ENCODE data around the gene TXNDC11.

TXNDC11 gene

DNA sequence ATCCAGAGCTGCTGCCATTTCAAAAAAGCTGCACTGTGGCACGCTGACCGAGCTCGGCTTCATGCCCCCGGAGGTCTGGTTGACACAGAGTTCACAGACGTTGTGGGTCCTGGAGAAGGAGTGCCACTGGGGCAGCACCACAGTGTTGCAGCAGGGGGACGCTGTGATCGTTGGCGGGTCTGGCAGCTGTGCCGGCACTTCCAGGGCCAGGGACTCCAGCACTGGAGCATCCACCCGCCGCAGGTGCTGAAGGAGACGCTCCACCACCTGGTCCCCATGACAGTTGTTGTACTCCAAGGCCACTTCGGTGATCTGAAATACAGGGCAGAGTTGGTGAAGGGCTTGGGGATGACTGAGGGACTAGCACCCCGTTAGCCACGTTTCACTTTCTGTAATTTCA lies 50.9 kb downstream of the TXNDC11 start:
- DNase-seq (ENCODE audit: low read depth in 2 of 2), result no peak

DNA sequence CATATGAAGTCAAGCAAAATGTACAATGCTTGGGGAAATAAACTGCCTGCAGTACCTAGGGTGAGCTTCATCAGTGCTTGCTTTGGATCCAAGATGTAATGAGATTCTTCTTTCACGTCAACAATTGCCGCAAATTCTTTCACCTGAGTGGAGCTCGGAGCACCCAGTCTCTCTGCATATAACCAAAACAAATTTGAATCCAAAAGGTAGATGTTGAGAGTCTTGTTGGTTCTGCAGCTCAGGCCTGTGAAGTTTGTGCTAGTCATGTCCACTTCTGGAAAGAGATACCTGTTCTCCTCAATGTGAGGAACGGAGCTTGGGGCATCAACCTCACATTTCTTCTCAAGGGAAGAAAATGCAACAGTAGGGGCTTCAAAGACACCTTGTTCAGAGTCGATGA lies 51.4 kb downstream of the TXNDC11 start:
- DNase-seq (ENCODE audit: low read depth in 2 of 2), result no peak

DNA sequence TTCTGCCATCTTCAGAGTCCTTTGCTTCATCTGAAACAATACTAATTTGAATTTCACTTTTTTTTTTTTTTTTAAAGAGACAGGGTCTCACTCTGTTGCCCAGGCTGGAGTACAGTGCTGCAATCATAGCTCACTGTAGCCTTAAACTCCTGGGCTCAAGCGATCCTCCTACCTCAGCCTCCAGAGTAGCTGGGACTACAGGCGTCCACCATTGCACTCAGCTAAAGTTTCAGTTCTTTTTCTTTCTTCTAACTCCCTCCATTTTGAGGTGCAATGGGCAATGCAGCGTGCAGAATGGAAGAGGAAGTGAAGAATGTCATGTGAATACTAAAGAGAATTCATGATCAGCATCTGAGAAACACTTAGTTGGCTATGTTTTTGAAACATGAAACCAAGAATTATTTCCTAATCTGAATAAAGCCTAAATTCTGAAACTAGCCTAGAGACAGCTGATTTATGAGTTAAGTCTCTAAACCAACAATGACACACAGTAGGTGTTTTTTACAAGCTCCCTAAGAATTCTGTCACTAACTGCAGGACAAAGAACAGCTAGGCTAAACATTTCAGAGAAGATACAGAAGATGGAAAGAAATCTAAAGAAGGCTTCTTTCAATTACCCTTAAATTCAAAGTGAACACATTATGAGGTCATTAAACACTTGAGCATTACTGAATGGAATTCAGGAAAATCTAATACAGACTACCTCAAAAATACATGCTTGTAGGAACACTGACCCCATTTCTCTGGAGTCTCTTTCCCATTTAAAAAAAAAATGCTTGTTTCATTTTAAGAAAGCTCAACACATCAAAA lies 53.4 kb downstream of the TXNDC11 start:
- no peak for DNase-seq (ENCODE audit: low read depth in 2 of 2)

DNA sequence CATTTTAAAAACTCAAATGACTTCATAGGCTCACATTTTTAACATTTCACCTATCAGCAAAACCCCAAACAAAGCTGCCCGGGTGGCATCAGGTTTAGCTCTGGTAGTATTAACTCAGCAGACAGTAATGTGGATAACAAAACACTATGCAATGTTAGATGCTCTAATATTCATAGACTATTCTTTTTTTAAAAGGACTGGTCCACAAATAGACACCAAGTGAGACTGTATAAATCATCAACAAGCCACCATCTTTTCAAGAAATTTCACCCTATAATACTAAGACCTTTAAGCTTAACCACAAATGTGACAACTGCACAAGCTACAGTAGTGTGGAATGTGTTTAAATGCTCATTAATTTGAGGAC lies 54.2 kb downstream of the TXNDC11 start:
- DNase-seq (ENCODE audit: low read depth in 2 of 2), result no peak

DNA sequence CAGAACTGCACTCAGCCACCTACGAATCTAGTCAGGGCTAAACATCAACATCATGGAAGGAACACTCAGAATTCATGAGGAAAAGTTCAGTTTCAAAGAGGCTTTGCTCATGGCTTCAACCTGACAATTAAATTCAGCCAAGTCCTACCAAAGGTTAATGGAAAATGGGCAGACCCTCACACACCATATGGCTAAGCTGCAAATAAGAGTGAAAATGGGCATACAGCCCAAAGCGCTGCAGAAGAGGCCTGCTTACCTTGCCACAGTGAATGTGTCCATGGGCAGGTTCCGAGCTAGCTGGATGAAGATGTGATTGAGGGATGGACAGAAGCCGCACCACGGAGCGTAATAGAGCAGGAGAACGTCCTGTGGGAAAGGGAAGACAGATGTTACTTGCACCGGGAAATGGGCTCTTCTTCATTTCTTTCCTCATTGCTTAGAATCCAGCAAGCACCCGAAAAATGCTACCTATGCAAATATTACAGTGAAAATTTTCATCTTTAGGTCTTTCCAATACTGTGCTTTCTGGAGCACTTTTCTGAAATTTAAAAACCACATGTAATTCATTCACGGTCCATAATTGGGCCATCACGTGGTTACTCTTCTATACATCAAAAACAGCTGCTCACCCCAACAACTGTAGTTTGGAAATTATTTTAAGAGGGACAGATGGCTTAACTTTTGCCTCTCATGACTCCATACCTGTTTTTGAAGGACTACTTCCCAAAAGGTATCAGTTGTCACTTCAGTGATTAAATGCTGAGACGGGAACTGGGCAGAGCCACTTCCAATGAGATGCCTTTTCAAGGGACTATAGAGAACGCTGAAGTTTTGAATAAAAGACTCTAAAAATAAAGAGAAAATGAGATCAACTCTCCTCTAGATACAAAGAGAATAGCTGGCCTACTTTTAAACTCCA lies 54.8 kb downstream of the TXNDC11 start:
- no peak for DNase-seq (ENCODE audit: low read depth in 2 of 2)

DNA sequence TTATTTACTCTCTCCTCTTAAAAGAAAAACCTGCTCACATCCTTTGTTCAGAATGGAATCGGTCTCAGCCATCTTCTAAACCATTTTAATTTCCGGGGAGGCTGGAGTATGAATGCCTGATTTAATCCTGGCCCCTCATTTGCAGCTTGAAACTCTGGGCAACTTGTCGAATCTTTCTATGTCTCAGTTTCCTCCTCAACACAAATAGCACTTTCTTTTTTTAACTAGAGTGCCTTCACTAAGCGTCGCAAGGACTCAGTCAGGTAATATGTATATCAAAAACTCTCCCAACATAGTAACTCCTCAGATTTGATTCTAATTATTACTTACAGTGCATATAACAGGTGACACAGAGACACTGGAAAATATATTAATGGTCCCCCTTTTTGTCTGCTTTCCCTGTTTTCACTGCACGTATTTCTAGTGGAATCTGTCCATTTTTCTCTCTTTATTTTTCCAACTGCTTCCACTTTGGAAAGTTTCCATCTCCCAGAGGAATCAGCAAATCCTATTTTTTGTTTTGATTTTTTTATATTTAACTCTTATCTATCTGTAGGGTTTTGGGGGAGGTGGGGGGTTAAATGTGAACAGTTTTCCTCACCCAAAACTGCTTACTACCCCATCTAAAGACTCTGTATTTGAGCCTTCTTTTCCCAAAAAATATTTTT lies 55.8 kb downstream of the TXNDC11 start:
- DNase-seq (ENCODE audit: low read depth in 2 of 2), result no peak

DNA sequence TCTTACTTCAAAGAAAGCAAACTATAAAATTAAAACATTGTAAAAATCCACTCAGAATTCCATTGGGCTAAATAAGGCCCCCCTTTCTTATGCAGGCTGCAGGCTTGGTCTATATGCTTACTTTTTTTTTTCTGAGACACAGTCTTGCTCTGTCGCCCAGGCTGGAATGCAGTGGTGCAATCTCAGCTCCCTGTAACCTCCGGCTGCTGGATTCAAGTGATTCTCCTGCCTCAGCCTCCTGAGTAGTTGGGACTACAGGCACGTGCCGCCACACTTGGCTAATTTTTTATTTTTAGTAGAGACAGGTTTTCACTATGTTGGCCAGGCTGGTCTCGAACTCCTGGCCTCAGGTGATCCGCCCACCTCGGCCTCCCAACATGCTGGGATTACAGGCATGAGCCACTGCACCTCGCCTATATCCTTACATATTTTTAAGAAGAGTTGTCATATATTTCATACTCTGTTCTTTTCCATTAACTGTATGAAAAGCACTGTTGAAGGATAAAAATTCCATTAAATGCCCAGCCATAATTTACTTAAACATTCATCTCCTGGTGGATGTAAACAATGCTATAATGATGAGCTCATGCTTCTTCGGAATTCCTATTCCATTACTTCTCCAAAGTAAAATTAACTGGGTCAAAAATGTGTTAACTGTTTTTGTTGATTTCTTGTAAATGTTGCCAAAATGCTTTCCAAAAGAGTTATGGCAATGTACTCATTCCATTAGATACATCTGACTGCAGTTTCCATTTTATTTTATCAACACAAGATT lies 56.6 kb downstream of the TXNDC11 start:
- no peak for DNase-seq (ENCODE audit: low read depth in 2 of 2)

DNA sequence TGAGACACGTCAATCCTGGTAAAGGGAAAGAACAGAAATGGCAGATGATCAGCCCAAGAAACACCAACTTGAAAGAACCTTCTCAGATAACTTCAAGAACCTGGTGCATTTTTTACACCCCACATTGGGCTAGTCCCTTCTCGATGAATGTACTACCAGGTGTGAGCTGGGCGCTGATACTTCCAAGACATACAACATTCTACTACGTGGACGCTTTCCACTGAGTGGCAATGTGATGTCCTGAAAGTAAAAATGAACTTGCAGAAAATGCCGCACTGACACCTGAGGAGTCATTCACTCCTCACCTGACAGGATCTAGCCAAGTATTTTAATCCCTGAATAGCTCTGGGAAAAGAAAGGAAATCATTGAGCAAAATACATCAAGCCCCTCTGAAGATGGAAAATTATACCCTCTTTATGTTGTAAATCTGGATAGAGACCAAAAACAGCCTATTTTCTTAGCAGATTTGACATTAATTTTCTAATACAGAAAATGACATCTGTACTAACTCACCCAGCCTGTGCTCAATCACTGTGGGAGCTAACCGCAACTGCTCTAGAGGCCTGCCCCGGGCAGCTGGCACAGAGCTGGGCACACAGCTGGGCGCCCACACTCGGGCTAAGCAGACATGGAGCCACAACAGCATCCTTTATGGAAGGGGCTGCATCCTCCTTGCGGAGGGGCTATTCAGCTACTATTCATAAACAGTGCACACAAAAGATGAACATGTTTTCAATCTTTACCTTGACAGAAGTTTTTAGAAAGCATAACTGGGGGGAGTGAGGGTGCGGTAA lies 58.2 kb downstream of the TXNDC11 start:
- DNase-seq (ENCODE audit: low read depth in 2 of 2), result no peak

DNA sequence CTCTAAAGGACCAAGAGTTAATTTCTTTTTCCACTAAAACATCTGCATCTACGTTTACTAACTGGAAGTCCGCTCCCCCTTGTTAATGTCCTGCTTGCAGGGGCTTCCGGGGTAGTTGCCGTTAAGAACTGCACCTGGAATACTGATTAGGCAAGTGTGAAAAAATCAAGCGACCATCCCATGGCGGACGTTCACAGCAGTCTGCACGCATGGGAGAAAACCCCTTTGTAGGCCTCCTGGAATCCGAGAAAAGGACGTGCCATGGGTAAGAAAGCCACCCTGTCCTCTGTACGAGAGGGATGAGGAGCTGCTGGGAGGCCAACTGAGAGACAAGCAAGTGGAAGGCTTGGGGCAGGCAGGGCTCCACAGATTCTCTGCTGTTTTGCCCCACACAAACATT lies 59.5 kb downstream of the TXNDC11 start:
- no peak for DNase-seq (ENCODE audit: low read depth in 2 of 2)

DNA sequence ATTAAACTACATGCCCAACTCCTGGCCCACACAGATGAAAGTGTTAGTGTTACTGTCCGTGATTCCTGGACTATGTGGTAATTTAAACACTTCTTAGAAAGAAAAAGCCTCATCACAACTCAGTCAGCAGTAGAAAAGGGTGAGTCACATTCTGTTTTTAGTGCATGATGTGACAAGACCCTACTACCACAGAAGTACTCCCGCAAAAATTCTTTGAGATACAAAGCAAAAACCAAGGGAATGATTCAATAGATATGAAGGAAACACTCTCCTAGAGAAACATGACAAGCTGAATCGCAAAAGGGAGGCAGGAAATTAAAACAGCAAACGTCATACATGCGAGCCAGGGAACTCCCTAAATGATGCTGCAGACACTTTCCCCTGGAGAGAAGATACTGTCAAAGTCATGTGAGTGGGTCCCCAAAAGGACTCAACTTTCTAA lies 60.0 kb downstream of the TXNDC11 start:
- DNase-seq (ENCODE audit: low read depth in 2 of 2), result no peak

DNA sequence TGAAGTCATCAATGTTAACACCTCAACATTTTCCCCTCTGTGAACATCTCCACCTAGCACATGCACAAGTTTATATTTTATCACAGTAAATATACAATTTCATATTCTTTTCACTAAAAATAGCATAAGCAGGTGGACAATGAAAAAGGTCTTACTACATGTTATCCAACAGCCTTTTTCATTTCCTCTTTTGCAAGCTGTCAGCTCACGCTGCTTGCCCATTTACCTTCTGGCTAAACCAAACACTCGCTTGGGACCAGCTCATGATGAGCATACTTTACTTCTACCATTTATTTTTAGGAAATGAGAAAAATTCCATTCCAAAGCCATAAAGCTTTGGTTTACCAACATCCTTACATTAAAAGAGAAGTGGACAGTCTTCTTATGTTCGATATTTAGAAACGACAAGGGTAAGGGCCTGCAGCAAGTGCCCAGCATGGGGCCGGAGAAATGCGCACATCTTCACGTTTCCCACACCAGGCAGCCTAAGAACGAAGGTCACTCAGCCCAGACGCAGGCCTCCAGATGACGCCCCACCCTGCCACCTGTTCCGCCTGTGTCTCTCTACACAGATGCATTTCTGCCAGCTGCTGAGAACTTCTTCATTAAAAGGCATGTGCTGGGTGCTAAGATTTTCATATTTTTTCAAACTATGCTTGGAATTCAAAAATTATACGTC lies 60.5 kb downstream of the TXNDC11 start:
- DNase-seq (ENCODE audit: low read depth in 2 of 2), result no peak

DNA sequence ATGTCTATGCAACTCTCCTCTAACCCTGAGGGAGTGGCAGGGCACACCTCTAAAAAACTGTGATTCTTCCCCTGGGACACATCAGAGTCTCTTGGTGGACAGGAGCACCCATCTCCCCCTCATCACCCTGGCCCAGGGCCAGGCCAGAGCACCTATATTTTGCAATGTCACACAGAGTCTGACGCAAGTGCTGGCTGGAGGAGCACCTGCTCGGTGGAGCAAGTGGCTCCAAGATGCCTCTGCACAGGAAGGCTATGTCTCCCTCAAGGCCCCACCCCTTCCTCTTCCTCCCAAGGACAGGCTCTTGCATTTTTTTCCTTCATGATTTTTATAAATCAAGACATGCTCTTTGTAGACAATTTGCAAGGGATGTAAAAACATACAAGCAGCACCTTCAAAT lies 61.1 kb downstream of the TXNDC11 start:
- no peak for DNase-seq (ENCODE audit: low read depth in 2 of 2)

DNA sequence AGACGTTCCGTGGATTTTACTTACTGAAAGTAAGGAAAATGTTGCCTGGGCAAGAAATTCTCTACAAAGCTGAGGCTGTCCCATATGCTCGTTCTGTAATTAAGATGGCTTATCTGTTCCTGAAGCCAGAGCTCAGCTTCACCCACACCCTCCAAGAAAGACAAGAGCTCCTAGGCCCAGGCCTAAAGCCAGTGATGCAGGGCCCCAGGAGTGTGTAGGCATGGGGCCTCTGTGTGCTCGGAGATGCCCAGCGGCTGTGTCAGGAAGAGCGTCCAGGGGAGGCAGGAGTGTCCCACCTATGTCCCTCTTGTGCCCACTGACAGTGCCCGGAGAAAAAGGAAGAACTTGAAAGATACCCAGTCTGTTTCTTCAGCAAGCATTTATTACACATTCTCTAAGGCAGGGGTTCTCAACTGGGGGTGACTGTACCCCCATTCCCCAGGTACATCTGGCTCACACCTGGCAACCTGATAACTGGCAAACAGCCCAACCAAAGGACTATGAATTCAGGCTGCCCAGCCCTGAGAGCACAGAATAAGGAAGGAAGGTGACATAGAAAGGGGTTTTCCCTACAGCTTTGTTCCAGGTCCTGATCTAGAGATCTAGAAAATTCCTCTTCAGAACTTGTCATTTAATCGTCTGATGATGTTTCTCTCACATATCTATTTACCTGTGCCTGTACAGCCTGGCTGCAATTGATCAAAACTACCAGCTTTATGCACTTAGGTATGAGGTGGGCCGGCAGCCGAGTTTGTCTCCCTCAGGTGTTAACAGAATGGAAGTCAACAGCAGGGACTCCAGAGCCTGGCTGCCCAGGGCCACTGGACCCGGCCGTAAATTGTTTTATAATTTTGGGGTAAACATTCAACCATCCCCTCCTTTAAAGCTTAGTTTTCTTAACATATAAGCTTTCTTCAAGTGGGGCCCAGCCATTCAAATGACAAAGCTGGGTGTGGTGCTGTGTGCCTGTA lies 62.4 kb downstream of the TXNDC11 start:
- no peak for DNase-seq (ENCODE audit: low read depth in 2 of 2)

DNA sequence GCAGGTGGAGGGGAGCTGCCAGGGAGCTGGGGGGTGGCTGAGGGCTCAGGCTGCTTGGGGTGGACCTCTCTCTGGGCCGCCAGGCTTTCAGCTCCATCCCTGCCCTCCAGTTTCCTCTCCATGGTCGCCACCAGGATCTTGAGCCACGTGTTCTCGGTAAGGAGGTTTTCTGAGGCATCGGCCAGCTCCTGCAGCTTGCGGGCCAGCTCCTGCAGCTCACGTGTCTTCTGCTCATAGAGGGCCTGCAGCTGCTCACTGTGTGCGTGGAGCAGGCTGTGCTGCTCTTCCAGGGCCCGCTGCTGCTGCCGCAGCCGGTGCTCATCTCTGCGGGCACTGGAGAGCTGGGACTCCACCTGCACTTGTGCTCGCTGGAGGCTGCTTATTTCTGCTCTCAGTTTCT lies 63.4 kb downstream of the TXNDC11 start:
- no peak for DNase-seq (ENCODE audit: low read depth in 2 of 2)

DNA sequence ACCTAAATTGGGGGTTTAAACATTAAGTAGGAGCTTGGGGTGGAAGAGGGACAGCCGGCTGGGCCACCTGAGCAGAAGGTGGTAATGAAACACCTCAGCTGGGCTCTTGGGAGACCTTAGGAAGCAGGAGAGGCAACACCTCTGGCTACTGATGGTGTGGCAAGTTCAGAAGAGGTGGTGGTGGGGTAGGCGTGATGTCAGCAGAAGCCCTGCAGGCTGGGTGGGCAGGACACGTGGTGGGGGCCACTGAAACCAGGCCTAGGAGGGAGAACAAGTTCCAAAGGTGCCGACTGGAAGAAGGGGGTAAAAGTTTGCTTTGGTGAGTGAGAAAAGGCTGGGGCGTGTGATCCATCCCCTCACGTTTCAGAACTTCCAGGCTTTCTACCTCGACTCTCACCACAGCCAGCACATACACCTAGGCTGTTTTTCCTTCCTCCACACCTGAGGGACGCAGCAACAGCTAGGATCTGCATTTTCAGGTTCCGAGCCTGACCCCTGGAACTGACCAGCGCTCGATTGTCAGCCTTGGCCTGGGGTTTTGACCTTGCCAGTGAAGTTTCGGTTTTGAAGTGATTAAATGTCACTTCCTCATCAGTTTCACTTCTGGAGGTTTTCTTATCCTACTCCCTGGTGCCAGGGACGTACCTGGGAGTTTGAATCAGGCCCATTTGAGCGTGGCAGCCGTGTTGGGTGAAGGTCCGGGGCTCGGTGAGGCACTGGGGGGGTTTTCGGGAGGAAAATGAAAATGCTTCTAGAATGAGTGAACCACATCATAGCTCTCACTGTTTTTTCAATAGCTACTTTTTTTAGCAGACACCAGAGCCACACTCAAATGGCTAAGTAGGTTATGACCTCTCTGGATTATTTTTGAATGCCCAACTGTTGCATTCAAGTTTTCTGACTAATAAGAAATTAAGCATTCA lies 64.4 kb downstream of the TXNDC11 start:
- DNase-seq (ENCODE audit: low read depth in 2 of 2), result no peak

DNA sequence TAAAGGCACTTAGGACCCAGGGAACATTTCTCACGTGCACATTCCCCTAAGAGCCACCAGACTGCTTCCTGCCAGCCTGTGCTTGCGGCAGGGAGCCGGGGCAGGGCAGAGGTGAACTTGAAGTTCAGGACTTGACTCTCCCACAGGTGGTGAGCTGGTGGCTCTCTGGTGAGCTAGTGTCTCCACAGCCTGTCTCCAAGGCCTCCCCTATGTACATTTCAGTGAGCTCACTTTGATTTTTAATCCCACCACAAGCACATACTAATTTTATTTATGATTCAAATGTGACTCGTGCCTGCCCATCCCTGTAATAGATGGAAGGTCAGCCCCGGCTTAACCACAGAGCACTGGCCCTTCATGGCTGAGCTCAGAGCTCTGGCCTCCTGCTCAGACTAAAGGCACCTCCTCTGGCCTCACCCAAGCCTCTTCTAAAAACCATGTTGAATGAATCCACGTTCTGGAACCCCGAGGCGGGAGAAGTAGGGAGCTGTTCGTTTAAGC lies 65.2 kb downstream of the TXNDC11 start:
- no peak for DNase-seq (ENCODE audit: low read depth in 2 of 2)

DNA sequence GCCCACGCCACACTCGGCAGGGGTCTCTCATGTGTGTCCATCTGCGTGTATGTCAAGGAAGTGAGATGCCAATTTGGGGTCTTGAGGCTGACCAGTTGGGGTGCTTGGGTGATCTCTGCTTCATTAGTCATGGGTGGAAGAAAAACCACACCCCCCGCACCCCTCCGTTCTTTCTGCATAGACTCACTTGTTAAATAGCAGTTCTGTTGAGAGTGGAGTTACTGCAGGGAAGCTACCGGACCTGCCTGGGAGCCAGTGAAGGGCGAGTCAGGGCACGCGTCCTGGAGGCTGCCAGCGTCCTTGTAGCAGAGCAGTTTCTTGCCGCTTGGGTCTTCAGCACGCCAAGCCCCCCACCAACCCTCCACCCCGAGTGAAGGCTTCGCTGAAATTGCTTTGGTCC lies 65.9 kb downstream of the TXNDC11 start:
- no peak for DNase-seq (ENCODE audit: low read depth in 2 of 2)
